GM18520 (cell line): ENCODE data around the gene A4GALT.

Experiments
- ATAC-seq: cut with Tn5 transposase; IDR thresholded peaks from one replicate; pipeline ENCODE4 v1.9.1; 2021; ENCODE audit not compliant: unreplicated experiment

A4GALT gene

DNA sequence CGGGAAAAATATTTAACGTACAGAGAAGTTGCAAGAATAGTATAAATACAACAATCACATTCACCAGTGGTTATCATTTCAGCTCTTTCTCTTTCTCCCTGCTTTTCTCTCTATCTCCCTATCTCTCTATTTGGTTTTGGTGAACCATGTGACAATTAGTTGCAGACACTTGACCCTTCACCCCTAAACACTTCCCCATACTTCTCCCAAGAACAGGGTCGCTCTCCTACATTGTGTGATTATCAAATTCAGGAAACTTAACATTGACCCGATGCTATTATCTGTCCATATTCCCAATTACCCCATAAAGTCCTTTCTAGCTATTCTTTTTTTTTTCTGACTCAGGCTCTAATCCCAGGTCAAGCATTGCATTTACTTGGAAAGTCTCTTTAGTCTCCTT, 66.7 kb downstream of the A4GALT start:
- no peak for ATAC-seq

GRCh38 chr22:42651134-42651533, 69.5 kb downstream of the A4GALT start:
- no peak for ATAC-seq

- peak; percentile 43 for ATAC-seq
These were observed 71.2 kb downstream of the A4GALT start, which contains the start of gene CYB5R3 for GRCh38 chr22:42649246-42650099. Gene CYB5R3, minus strand, starts transcription at chr22:42649392. Its CDS starts 77 bp downstream, at chr22:42649315.

DNA sequence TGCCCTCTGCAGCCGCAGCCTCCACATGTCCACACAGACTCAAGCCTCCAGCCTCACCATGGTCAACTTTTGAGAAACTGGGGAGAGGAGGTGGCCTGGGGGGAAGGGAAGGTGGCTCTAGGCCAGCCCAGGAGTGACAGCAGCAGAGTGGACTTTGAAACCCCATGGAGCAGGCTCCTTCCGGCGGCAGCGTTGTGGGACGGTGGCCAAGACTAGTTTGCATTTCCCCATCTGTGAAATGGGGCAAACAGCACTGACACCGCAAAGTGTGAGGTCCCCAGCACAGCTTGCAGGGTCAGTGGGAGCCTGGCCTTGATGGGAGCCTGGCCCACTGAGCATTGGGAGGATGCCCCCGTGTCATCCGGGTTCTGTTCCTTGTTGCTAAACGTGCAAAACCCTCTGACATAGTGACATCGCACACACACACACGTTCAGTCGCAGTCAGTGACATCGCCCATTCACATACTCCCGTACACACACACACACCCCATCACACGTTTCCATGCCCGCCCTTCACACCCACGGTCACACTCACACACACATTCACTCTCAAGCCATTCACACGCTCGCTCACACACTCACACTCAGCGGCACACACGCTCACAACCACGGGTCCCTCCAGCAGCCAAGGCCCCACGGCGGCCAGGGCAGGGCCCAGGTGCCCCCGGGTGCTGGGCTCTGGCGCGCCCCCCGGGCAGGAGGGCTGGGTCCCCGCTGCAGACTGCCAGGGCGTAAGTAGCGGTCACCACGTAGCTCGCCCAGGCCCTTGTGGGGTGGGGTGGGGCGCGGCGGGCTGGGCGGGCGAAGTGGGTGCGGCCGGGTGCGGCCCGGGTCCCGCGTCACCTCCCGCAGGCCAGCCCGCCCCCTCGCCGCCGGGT, 72.1 kb downstream of the A4GALT start:
- peak; percentile 34 for ATAC-seq

GRCh38 chr22:42648017-42648367, 72.7 kb downstream of the A4GALT start:
- no peak for ATAC-seq

DNA sequence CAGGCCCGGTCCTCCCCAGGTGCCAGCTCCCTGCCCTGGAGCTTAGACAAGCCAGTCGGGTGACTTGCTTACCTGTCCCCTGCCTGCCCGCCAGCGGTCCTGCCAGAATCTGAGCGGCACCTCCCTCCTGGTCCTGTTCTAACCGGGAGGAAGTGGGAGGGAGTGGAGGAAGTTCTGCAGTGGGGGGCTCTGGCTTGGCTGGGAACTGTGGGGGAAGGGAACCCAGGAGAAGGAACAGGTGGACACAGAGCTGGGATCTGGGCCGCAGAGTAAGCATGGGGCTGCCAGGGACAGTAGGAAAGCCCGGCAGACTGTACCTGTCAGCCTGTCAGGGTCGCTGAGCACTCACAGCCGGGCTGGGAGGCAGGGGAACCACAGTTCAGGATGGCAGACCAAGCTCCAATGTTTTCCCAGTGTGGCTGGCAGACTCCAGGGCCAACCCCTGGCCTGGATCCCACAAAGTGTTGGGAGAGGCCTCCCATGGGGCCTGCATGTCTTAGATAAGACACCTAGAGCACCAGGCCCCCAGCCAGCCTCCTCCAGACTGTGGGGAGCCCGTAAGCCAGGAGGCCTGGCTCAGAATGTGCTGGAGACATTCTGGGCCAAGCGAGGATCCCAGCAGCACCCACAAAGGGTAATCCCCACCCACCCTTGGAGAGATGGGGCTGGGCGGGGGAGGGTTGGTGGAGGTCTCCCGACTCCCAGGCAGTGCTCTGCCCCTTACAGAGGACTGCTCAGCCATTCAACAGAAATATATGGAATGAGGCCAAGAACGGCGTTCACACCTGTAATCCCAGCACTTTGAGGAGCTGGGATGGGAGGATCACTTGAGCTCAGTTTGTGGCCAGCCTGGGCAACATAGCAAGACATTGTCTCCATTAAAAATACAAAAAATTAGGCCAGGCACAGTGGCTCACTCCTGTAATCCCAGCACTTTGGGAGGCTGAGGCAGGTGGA, 73.8 kb downstream of the A4GALT start:
- no peak for ATAC-seq

DNA sequence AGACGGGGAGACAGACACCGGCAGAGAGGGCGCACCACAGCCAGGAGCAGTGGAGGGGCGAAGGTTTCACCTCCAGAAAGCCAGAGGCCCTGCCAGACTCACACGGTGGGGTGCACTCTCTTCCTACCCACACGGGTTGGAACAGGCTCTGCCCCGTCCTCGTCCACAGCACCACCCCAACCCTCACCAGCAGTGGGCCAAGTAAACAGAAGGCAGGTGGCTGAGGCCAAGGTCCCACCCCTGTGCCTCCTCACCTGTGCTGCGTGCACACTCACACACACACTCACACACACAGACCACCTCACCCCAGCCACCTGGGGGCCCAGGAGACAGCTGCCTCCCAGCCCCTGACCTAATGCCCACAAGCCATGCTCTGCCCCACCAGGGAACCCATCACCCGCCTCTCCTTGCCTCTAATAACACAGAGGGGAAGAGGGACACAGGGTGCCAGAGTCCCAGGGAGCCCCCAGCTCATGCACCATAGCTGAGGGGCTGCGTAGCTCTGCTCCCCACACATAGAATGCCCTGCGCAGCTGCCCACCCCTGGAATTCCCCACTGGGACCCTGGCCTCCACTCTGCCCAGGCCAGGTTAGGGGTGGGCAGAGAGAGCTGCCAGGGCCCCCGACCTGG, 74.6 kb downstream of the A4GALT start:
- ATAC-seq, result no peak

- no peak for ATAC-seq
These were observed 75.2 kb downstream of the A4GALT start for GRCh38 chr22:42645341-42645937.

DNA sequence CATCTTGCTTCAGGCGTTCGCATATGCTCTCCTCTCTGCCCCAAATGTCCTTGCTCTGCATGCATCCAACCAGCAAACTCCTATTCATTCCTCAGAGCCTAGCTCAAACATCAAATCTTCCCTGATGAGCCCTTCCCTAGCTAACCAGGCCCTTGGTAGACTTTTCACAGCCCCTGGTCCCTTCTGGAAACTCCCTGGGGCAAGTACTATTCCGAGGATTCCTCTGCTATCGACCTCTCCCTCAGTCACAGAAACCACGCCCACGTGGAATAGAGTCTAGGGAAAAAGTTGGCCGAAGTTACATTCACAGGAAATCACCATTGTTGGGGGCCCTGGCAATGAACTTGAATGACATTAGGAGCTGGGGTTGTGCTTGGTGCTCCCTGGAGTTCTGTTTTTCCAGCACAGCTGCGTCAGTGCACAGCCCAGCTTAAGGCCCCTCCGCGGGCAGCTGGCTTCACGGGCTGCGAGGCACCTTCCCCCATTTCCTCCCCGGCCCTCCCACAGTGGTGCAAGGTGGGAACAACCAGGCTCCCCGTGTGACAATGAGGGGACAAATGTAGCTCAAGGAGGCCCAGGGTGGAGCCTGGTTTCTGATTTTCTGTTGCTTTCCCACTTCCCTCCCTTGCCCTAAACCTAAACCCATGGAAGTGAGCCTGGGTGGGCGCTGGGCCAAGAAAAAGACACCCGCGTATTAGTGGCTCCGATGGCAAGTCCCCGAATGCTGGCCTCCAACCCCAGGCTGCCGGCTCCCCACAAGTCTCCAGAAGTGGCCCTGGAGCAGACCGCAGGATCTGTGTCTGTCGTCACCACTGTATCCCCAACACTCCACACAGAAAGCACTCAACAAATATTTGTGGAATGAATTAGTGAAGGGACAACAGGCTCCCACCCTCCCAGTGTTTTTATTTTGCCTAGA, 76.0 kb downstream of the A4GALT start:
- ATAC-seq, result no peak

DNA sequence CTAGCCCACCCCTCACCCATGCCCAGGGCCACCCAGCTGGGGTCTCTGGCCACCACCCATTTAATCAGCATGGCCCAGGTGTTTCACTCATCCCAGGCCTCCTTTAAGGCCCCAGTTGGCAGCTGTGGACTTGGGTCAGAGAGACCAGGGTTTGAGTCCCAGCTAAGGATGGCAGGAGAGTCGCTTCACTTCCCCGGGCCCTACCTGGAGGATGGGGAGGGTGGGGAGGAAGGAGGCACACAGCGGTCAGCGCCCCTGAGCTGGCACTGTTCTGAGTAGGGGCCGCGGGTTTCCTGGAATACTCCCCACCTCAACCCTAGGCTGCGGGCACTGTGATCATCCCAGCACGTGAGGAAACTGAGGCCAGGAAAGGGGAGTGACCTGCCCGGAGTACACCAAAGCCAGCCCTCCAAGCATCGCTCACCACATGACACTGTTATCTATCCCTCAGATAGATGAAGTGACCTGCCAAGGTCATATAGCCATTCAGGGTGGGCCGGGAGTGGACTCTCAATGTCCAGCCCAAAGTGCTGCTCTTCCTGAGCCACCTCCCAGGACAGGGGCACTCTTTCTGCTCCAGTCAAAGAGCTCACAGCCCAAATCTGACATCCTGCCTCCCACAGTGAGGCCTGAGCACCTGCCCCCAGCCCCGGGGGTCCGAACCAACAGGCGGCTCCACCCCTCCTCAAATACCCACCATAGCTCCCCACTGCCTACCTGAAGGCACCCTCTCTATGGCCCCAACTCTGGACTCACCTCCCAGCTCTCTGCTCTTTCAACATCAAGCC, 76.8 kb downstream of the A4GALT start:
- no peak for ATAC-seq

DNA sequence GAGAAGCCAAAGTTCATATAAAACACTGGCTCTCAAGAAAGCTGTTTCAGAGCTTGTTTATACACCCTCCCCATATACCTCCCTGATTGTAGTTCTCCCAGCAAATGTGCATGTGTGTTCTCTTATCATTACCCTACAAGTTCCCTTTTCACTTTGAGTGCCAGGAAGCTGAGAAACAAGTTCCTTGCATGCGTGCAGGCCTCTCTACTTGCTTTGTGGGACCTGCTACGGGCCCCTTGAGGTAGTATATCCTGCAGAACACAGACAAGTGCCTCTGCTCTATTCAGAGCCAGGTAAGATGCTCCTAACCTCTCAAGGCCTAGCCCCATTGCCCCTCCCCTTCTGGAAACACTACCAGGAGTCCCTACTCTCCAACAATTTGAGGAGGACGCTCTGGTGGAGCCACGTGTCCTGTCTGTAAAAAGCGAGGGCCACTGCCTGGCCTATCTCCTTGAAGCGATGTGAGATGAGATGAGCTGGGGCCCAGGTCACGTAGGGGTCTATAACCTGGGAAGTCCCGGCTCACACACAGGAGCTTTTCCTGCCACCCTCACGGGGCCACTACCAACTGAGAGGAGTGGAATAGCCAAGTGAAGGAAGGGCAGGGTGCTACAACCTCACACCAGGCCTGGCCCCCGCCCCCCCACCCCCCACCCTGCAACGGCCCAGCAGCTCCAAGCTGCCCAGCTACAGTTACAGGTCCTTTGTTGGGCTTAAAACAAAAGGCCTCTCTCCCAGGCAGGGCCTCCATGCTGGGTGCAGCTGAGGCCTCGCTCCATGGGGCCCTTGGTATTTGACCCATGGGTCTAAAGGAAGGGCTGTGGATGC, 77.7 kb downstream of the A4GALT start:
- ATAC-seq, result no peak
